Epithelial cell of prostate (primary cell): Measurements from ENCODE around the gene ZDHHC8.

Source experiments
- DNase-seq: peaks from one replicate; pipeline ENCODE4 v3.0.0-alpha.2; 2011; ENCODE audit warnings: low read depth, low spot score
- H3K27ac ChIP-seq: fragments of 450-650 bp; 2 replicates; pipeline ENCODE4 v1.5.1; 2017; ENCODE audit warnings: mild to moderate bottlenecking

Gene ZDHHC8

GRCh38 chr22:20138868-20139267 lies 7.3 kb downstream of the ZDHHC8 start:
- no peak overlapping the region for H3K27ac ChIP-seq
- DNase-seq: no peak

- no peak overlapping the region for H3K27ac ChIP-seq
- no peak for DNase-seq
These were observed 7.9 kb downstream of the ZDHHC8 start for GRCh38 chr22:20139391-20140106.

- no peak overlapping the region for H3K27ac ChIP-seq
- DNase-seq: no peak
These were observed 8.5 kb downstream of the ZDHHC8 start for GRCh38 chr22:20140107-20140445.

- no peak for DNase-seq
- no peak overlapping the region for H3K27ac ChIP-seq
These were observed 8.9 kb downstream of the ZDHHC8 start for GRCh38 chr22:20140521-20140964.

- H3K27ac ChIP-seq: no peak overlapping the region
- no peak for DNase-seq
These were observed 9.8 kb downstream of the ZDHHC8 start for GRCh38 chr22:20141186-20142077.

GRCh38 chr22:20142711-20143621 lies 11.4 kb downstream of the ZDHHC8 start:
- no peak overlapping the region for H3K27ac ChIP-seq

GRCh38 chr22:20143883-20144665 lies 12.5 kb downstream of the ZDHHC8 start:
- DNase-seq: no peak
- no peak overlapping the region for H3K27ac ChIP-seq

More at GRCh38 chr22:20142711-20143621, 11.4 kb downstream of the ZDHHC8 start:
- no peak for DNase-seq

GRCh38 chr22:20145206-20145831 lies 13.7 kb downstream of the ZDHHC8 start:
- H3K27ac ChIP-seq: no peak overlapping the region

GRCh38 chr22:20145832-20146223 lies 14.2 kb downstream of the ZDHHC8 start:
- no peak overlapping the region for H3K27ac ChIP-seq
- DNase-seq: no peak

More at GRCh38 chr22:20145206-20145831, 13.7 kb downstream of the ZDHHC8 start:
- DNase-seq: no peak

GRCh38 chr22:20146777-20147176 lies 15.2 kb downstream of the ZDHHC8 start:
- no peak for DNase-seq
- H3K27ac ChIP-seq: no peak overlapping the region

- no peak overlapping the region for H3K27ac ChIP-seq
- no peak for DNase-seq
These were observed 15.8 kb downstream of the ZDHHC8 start for GRCh38 chr22:20147237-20147988.

- no peak overlapping the region for H3K27ac ChIP-seq
These were observed 16.8 kb downstream of the ZDHHC8 start for GRCh38 chr22:20148414-20148813.

GRCh38 chr22:20149257-20150250 lies 17.9 kb downstream of the ZDHHC8 start:
- DNase-seq: no peak
- H3K27ac ChIP-seq: no peak overlapping the region

More at GRCh38 chr22:20148414-20148813, 16.8 kb downstream of the ZDHHC8 start:
- DNase-seq: no peak

GRCh38 chr22:20150381-20151275 lies 19.0 kb downstream of the ZDHHC8 start, which contains the start of gene CCDC188:
CCDC188 (minus strand) TSS chr22:20151055; CDS start chr22:20150986, 69 bp downstream.
- no peak within 1 kb of the TSS for H3K27ac ChIP-seq
- DNase-seq: no peak

GRCh38 chr22:20151276-20151588 lies 19.6 kb downstream of the ZDHHC8 start:
- H3K27ac ChIP-seq: no peak overlapping the region
- DNase-seq: no peak

GRCh38 chr22:20152464-20152890 lies 20.9 kb downstream of the ZDHHC8 start:
- no peak for DNase-seq
- no peak overlapping the region for H3K27ac ChIP-seq
